ENCODE results near the gene PKP1.
"Not testable (repeated sequence)": the region's sequence is repeated elsewhere in the genome, so short reads cannot be mapped to it uniquely, and the experiment has no call there.

PKP1 gene

GRCh38 chr1:201282931-201283829, at the start of gene PKP1:
TSS of gene PKP1 (plus strand) at chr1:201283506. CDS start at chr1:201283703, 197 bp downstream.
- no peak for DNase-seq

GRCh38 chr1:201239646-201240045, 43.7 kb upstream of the PKP1 start:
- not testable (repeated sequence) for DNase-seq

GRCh38 chr1:201240171-201240570, 43.1 kb upstream of the PKP1 start:
- DNase-seq = no peak

GRCh38 chr1:201241736-201242135, 41.6 kb upstream of the PKP1 start:
- DNase-seq = no peak

- DNase-seq = no peak
Observed at GRCh38 chr1:201245082-201245481, 38.2 kb upstream of the PKP1 start.

GRCh38 chr1:201248721-201249559, 34.4 kb upstream of the PKP1 start:
- DNase-seq = no peak

GRCh38 chr1:201250326-201251011, 32.8 kb upstream of the PKP1 start:
- DNase-seq = no peak

- DNase-seq = no peak
Observed at GRCh38 chr1:201251411-201251810, 31.9 kb upstream of the PKP1 start.

- no peak for DNase-seq
Observed at GRCh38 chr1:201251851-201252430, 31.4 kb upstream of the PKP1 start.

- DNase-seq = no peak
Observed at GRCh38 chr1:201252944-201253371, 30.3 kb upstream of the PKP1 start.

GRCh38 chr1:201253411-201253810, 29.9 kb upstream of the PKP1 start:
- DNase-seq = no peak

- DNase-seq = no peak
Observed at GRCh38 chr1:201253906-201254624, 29.2 kb upstream of the PKP1 start.

- peak; percentile 39 for DNase-seq
Observed at GRCh38 chr1:201254625-201255478, 28.5 kb upstream of the PKP1 start.

- DNase-seq = no peak
Observed at GRCh38 chr1:201255479-201256362, 27.6 kb upstream of the PKP1 start.

GRCh38 chr1:201258132-201258531, 25.2 kb upstream of the PKP1 start:
- not testable (repeated sequence) for DNase-seq

GRCh38 chr1:201258763-201259230, 24.5 kb upstream of the PKP1 start:
- no peak for DNase-seq

GRCh38 chr1:201259476-201260235, 23.6 kb upstream of the PKP1 start:
- DNase-seq = no peak

- DNase-seq = no peak
Observed at GRCh38 chr1:201260236-201260590, 23.1 kb upstream of the PKP1 start.

GRCh38 chr1:201260648-201261311, 22.5 kb upstream of the PKP1 start:
- no peak for DNase-seq

Measured in stimulated activated naive CD4-positive, alpha-beta T cell treated with Interleukin-2 at 50 U/mL for 16 hours (primary cell).